NCI-H748 treated with DMSO at 0.1 percent for 48 hours (cell line): ENCODE measurements around the gene SH3PXD2B.
"Not testable (repeated sequence)": the region's sequence is repeated elsewhere in the genome, so short reads cannot be mapped to it uniquely, and the experiment has no call there.

Experiments used
- DNase-seq: peaks from one replicate; lab custom pipeline; 2025; lab: John Stamatoyannopoulos, UW

SH3PXD2B gene

DNA sequence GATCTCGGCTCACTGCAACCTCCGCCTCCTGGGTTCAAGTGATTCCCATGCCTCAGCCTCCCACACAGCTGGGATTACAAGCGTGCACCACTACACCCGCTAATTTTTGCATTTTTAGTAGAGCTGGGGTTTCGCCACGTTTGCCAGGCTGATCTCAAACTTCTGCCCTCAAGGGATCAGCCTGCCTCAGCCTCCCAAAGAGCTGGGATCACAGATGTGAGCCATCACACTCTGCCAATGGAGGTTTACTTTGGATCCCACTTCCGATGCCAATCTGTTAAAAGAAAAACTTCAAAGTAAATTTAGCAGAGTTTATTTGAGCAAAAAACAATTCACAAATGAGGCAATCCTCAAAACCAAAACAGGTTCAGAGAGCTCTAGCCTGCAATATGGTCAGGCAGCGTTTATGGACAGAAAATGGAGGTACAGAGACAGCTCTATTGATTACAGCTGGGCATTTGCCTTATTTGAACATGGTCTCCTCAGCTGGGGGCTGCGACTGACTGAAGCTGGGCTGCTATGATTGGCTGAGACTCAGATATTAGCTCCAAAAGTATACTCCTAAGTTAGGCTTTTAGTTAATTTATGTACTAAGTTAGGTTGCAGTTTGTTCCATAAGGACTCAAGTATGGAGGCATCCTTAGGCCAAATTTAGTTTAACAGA, 152.1 kb downstream of the SH3PXD2B start:
- DNase-seq: no peak

DNA sequence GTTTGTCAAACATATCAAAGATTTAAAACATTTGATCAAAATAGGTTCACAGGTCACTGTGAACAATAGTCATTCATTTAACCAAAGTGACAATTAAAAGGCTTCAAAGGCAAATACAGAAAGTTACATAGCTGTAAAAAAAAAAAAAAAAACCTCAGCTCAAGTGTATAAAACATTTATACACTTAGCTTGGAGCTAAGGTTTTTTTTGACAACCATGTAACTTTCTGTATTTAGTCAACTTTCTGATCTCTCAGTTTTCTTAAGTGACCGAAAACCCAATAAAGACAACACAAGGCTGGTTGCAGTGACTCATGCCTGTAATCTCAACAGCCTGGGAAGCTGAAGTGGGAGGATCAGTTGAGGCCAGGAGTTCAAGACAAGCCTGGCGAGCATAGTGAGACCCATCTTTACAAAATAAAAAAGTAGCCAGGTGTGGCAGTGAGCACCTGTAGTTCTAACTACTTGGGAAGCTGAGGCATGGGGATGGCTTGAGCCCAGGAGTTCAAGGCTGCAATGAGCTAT, 154.3 kb downstream of the SH3PXD2B start:
- no peak for DNase-seq

DNA sequence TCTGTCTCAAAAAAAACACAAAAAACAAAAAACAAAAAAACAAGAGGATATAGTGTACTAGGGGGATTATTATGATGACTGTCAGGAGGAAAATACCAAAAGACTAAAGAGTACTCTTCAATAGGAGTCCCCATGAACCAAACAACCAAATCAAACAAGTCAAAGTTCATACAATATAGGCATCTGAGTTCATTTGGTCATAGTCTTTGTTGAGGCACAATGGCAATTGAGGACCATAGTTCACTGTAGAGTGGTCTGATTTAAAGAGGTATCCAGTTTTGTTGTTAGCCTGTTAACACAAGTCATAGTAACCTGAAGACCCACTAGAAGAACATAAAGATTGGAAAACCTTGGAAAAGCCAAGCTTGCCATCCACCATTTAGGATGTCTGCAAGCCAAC, 159.5 kb downstream of the SH3PXD2B start:
- no peak for DNase-seq

GRCh38 chr5:172293745-172294342, 160.5 kb downstream of the SH3PXD2B start:
- no peak for DNase-seq

GRCh38 chr5:172293054-172293744, 161.1 kb downstream of the SH3PXD2B start:
- peak; percentile 61 for DNase-seq

- not testable (repeated sequence) for DNase-seq
These were observed 162.5 kb downstream of the SH3PXD2B start for GRCh38 chr5:172291837-172292236.

DNA sequence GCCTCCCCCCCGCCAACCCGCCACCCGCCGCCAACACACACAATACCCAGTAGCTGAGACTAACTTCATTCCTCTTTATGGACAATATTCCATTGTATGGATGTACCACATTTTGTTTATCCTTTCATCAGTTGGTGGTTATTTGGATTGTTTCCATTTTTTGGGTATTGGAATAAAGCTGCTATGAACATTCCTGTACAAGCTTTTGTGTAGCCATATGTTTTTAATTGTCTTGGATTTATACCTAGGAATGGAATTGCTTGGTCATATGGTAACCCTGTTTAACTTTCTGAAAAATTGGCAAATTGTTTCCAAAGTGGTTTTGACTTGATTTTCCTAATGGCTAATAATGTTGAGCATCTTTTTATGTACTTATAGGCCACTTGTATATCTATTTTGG, 165.9 kb downstream of the SH3PXD2B start:
- no peak for DNase-seq

DNA sequence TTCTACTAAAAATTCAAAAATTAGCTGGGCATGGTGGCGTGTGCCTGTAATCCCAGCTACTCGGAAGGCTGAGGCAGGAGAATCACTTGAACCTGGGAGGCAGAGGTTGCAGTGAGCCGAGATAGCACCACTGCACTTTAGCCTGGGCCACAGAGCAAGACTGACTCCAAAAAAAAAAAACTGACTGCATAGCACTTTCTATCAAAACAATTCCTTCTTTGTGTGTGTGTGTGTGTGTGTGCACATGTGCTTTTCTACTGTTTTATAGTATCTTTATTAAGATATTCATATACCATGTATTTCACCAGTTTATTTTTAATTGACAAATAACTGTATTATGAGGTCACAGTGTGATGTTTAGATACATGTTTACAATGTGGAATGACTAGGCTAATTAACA, 167.2 kb downstream of the SH3PXD2B start:
- DNase-seq: not testable (repeated sequence)

- DNase-seq: no peak
These were observed 168.8 kb downstream of the SH3PXD2B start for GRCh38 chr5:172285226-172286143.

DNA sequence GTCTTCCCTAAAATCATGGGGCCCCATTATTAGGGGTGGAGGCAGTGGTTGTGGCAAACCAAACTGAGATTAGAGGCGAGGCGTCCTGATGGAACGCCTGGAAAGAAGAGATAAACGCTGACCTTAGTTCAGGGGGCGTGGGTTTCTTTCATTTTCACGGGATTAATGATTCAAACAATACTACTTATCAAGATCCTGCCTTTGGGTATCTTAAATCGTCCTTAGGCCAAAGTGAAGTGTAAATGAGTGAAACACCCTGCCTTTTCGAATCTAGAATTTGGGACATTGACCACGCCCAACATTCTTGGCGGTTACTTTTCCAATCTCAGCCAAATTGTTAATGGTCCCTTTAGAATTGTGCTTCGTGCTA, 169.7 kb downstream of the SH3PXD2B start:
- DNase-seq: no peak

- peak; percentile 60 for DNase-seq
These were observed 170.3 kb downstream of the SH3PXD2B start for GRCh38 chr5:172283862-172284610.

- DNase-seq: peak; percentile 60
These were observed 171.1 kb downstream of the SH3PXD2B start, which contains the start of gene UBTD2 for GRCh38 chr5:172283020-172283861. Gene UBTD2, minus strand, starts transcription at chr5:172283764. Its CDS starts 99 bp downstream, at chr5:172283665.

DNA sequence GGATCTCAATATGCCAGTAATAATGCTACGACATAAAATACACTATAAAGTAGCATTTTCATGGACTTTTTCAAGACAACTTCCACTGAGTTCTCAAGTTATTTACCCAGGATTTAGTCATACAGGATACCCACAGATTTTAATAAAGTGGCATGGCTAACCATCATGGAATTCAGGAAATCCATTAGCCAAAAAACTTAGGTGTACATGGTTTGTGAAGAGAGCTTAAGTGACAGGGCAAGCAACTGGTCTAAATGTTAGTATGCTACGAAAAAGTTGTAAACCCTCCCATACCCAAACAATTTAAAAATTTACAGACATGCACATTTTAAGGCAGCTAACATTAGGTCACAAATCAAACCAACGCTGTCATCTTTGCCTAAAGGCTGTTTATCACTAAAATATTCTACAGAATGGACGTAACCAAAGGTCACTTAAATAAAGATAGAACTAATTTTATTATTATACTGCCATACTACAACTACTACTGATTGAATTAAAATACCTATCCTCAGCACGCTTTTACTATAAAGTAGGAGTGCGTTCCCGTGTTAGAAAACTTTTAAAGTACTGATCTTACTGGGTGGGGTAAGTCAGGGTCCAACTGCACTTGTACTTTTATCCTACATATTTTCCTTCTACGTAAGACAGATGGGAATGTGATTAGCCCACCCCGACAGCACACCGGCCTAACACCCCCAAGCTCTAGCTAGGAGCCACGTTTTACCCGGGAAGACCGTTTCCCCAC, 171.9 kb downstream of the SH3PXD2B start:
- DNase-seq: no peak

DNA sequence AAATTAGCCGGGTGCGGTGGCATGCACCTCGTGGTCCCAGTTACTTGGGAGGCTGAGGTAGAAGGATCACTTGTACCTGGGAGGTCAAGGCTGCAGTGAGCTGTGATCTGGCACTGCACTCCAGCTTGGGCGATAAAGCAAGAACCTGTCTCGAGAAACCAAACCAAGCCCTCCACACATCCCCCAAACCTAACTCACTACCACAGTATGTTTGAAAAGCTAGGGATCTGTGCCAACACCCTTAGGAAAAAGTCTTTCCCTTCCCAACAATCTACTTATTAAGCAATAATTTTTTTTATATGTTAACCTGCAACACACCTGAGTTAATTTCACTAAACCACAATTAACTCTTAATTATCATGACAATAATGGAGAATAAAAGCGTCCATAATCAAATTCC, 173.0 kb downstream of the SH3PXD2B start:
- DNase-seq: no peak

GRCh38 chr5:172280929-172281328, 173.4 kb downstream of the SH3PXD2B start:
- no peak for DNase-seq

- DNase-seq: no peak
These were observed 174.0 kb downstream of the SH3PXD2B start for GRCh38 chr5:172280317-172280716.

DNA sequence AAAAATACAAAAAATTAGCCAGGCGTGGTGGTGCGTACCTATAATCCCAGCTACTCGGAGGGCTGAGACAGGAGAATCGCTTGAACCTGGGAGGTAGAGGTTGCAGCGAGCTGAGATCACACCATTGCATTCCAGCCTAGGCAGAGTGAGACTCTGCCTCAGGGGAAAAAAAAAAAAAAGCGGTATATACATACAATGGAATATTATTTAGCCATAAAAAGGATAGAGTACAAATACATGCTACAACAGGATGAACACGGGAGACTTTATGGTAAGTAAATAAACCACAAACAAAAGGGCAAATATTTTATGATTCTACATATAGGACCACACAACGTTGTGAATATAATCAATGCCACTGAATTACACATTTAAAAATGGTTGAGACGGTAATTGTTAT, 176.0 kb downstream of the SH3PXD2B start:
- DNase-seq: no peak

DNA sequence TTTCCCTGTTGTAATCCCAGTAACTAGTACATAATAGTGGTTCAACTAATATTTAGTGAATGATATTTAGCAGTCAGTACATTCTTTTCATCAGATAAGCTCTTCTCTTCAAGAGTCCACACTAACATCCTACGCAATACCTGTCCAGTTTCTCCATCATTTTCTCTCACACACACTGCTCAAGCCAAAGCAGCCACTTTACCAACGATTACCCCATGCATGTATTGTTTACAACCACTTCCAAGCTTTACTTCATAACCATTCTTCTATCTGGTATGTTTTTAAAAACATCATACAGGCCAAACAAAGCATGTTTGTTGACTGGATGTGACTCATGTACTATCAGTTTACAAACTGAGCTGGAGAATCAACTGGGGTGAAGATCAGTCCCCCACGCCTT, 178.1 kb downstream of the SH3PXD2B start:
- DNase-seq: no peak
